Measurements from ENCODE around the gene HBE1. TPM values are rescaled to one million over a fixed set of nuclear protein-coding genes. Genes with fewer than 3 reads are reported as not detected.

The HBE1 gene
- polyA plus RNA-seq, 3 donors: 0.10 to 0.14 TPM; not detected in 1

GRCh38 chr11:5288108-5288905, 18.6 kb upstream of the HBE1 start:
- 68 to 77% (median 76%) methylated on average over 7 of the region's 7 CpGs for WGBS, 3 donors
- H3K27ac ChIP-seq (ENCODE audit: low read depth, low read length): no peak overlapping the region

GRCh38 chr11:5286901-5287300, 17.2 kb upstream of the HBE1 start:
- H3K27ac ChIP-seq (ENCODE audit: low read depth, low read length): no peak overlapping the region
- WGBS, 3 donors: 70 to 80% (median 75%) methylated on average over 3 of the region's 3 CpGs

GRCh38 chr11:5286351-5286750, 16.6 kb upstream of the HBE1 start:
- 17 to 50% (median 48%) methylated on average over 1 of the region's 1 CpG for WGBS, 3 donors
- H3K27ac ChIP-seq (ENCODE audit: low read depth, low read length): no peak overlapping the region

- H3K27ac ChIP-seq (ENCODE audit: low read depth, low read length): no peak overlapping the region
- WGBS, 3 donors: 81 to 83% (median 82%) methylated on average over 4 of the region's 4 CpGs
These were observed 16.1 kb upstream of the HBE1 start for GRCh38 chr11:5285703-5286340.

GRCh38 chr11:5284637-5285036, 14.9 kb upstream of the HBE1 start:
- no peak overlapping the region for H3K27ac ChIP-seq (ENCODE audit: low read depth, low read length)
- WGBS, 3 donors: 77 to 91% (median 90%) methylated on average over 2 of the region's 2 CpGs

- H3K27ac ChIP-seq (ENCODE audit: low read depth, low read length): no peak overlapping the region
- 65 to 70% (median 70%) methylated on average over 1 of the region's 1 CpG for whole genome bisulfite sequencing, 3 donors
These were observed 14.1 kb upstream of the HBE1 start for GRCh38 chr11:5283882-5284281.

GRCh38 chr11:5283086-5283485, 13.3 kb upstream of the HBE1 start:
- H3K27ac ChIP-seq (ENCODE audit: low read depth, low read length): no peak overlapping the region
- 73 to 79% (median 79%) methylated on average over 3 of the region's 3 CpGs for WGBS, 3 donors

- WGBS, 3 donors: 66 to 94% (median 87%) methylated on average over 2 of the region's 2 CpGs
These were observed 12.9 kb upstream of the HBE1 start for GRCh38 chr11:5282628-5283027.

GRCh38 chr11:5281596-5281995, 11.9 kb upstream of the HBE1 start:
- H3K27ac ChIP-seq (ENCODE audit: low read depth, low read length): no peak overlapping the region

More at GRCh38 chr11:5282628-5283027, 12.9 kb upstream of the HBE1 start:
- no peak overlapping the region for H3K27ac ChIP-seq (ENCODE audit: low read depth, low read length)

GRCh38 chr11:5280582-5281102, 10.9 kb upstream of the HBE1 start:
- 25 to 62% (median 28%) methylated on average over 3 of the region's 3 CpGs for WGBS, 3 donors
- no peak overlapping the region for H3K27ac ChIP-seq (ENCODE audit: low read depth, low read length)

- H3K27ac ChIP-seq (ENCODE audit: low read depth, low read length): no peak overlapping the region
- WGBS, 3 donors: 77 to 83% (median 80%) methylated on average over 4 of the region's 4 CpGs
These were observed 9.8 kb upstream of the HBE1 start for GRCh38 chr11:5279471-5280090.

- H3K27ac ChIP-seq (ENCODE audit: low read depth, low read length): no peak overlapping the region
- WGBS, 3 donors: 38 to 83% (median 70%) methylated on average over 1 of the region's 1 CpG
These were observed 8.2 kb upstream of the HBE1 start for GRCh38 chr11:5277807-5278382.

GRCh38 chr11:5276697-5277096, 7.0 kb upstream of the HBE1 start:
- H3K27ac ChIP-seq (ENCODE audit: low read depth, low read length): no peak overlapping the region
- 72 to 87% (median 81%) methylated on average over 2 of the region's 2 CpGs for WGBS, 3 donors

GRCh38 chr11:5275369-5276110, 5.8 kb upstream of the HBE1 start:
- no peak overlapping the region for H3K27ac ChIP-seq (ENCODE audit: low read depth, low read length)
- 68 to 70% (median 70%) methylated on average over 6 of the region's 6 CpGs for WGBS, 3 donors

GRCh38 chr11:5274395-5274794, 4.7 kb upstream of the HBE1 start:
- WGBS, 3 donors: 54 to 71% (median 70%) methylated on average over 5 of the region's 5 CpGs
- H3K27ac ChIP-seq (ENCODE audit: low read depth, low read length): no peak overlapping the region

GRCh38 chr11:5272395-5273017, 2.8 kb upstream of the HBE1 start:
- H3K27ac ChIP-seq (ENCODE audit: low read depth, low read length): no peak overlapping the region
- WGBS, 3 donors: 67 to 75% (median 67%) methylated on average over 4 of the region's 4 CpGs

GRCh38 chr11:5267033-5267563, 2.6 kb downstream of the HBE1 start:
- H3K27ac ChIP-seq (ENCODE audit: low read depth, low read length): no peak overlapping the region
- WGBS, 3 donors: 74 to 78% (median 76%) methylated on average over 2 of the region's 2 CpGs

GRCh38 chr11:5266609-5267008, 3.1 kb downstream of the HBE1 start:
- no peak overlapping the region for H3K27ac ChIP-seq (ENCODE audit: low read depth, low read length)
